Dermis lymphatic vessel endothelial cell (primary cell): Measurements from ENCODE around the gene ABCC6. TPM values are rescaled to one million over a fixed set of nuclear protein-coding genes. Genes with fewer than 3 reads are reported as not detected.

Experiments
- total RNA-seq: library from RNA; depleted of rRNA; stranded (reverse); fragments of >200 nt; gene quantifications from 2 replicates; pipeline ENCODE4 v1.2.1, GENCODE V29; 2014

The ABCC6 gene
- 0.17 and 1.1 TPM in 2 replicates for total RNA-seq

GRCh38 chr16:16222850-16223661 lies at the start of gene ABCC6:
Gene ABCC6, minus strand, starts transcription at chr16:16223494. Its CDS starts 60 bp downstream, at chr16:16223434.

Other genes starting within 250 kb of the ABCC6 start
- 29.9 and 35.1 TPM in 2 replicates for gene NOMO3, start 9.0 kb upstream of the ABCC6 start, total RNA-seq
- gene NPIPA7, start 155.6 kb upstream of the ABCC6 start, total RNA-seq = 0.11 and 0.43 TPM in 2 replicates